GM12874 (cell line): Measurements from ENCODE around the gene AMZ2.
A peak's percentile ranks its signal among the peaks of the same experiment; 100 is the strongest.

ENCODE experiments used
- TF ChIP-seq, protein P1 (sequence below): IDR thresholded peaks from 2 replicates; pipeline ENCODE4 v1.5.1; 2011; ENCODE audit warnings: low read depth, mild to moderate bottlenecking, control low read depth, low read length, moderate library complexity; ENCODE audit not compliant: insufficient read depth

Gene AMZ2

DNA sequence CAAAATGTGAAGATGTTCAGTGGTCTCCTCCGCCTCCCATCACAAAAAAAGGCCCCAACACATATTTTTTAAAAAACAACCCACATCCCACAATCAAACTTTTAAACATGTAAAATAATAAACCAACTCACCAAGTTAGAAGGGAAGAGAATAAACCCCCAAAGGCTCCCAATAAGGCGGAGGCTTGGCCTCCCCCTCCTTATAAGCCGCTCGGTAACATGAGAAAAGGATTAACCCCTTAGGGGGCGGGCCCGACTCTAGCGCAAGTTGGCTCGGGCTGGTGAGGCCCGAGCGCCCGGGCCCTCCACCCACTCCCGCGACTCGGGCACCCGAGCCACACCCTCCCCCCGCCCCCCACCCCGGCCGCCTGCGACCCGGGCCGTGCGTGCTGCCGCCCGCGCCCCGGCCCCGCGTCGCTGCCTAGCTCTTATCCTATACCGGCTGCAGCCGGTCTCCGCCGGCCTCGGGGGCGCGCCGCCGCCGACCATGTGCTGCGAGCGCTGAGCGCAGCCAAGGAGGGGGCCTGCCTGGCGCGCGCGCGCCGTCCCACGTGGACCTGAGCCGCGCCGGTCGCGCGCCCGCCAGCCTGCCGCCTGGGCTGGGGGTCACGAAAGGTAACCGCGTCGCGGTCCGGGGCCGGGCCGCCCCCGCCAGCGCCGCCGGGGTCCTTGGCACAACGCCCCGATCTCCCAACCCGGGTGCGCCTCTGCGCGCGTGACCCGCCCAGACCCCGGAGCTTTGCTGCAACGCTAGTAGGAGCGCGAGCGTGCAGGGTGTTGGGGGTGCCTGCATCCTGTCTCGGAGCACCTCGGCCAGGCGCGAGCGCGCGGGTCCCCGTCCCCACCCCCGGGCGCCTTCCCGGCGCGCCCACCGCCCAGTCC lies 43.4 kb downstream of the AMZ2 start, which contains the start of the genes ARSG and SLC16A6:
Gene ARSG (plus strand): TSS at position 541 of the 881 bp plus-strand sequence. CDS start 15,999 bp downstream, outside the sequence.
Gene SLC16A6 (minus strand): TSS at position 173 of the 881 bp plus-strand sequence. CDS start 12,807 bp downstream, outside the sequence.
- TF ChIP-seq, protein P1, sequence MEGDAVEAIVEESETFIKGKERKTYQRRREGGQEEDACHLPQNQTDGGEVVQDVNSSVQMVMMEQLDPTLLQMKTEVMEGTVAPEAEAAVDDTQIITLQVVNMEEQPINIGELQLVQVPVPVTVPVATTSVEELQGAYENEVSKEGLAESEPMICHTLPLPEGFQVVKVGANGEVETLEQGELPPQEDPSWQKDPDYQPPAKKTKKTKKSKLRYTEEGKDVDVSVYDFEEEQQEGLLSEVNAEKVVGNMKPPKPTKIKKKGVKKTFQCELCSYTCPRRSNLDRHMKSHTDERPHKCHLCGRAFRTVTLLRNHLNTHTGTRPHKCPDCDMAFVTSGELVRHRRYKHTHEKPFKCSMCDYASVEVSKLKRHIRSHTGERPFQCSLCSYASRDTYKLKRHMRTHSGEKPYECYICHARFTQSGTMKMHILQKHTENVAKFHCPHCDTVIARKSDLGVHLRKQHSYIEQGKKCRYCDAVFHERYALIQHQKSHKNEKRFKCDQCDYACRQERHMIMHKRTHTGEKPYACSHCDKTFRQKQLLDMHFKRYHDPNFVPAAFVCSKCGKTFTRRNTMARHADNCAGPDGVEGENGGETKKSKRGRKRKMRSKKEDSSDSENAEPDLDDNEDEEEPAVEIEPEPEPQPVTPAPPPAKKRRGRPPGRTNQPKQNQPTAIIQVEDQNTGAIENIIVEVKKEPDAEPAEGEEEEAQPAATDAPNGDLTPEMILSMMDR, result no peak

DNA sequence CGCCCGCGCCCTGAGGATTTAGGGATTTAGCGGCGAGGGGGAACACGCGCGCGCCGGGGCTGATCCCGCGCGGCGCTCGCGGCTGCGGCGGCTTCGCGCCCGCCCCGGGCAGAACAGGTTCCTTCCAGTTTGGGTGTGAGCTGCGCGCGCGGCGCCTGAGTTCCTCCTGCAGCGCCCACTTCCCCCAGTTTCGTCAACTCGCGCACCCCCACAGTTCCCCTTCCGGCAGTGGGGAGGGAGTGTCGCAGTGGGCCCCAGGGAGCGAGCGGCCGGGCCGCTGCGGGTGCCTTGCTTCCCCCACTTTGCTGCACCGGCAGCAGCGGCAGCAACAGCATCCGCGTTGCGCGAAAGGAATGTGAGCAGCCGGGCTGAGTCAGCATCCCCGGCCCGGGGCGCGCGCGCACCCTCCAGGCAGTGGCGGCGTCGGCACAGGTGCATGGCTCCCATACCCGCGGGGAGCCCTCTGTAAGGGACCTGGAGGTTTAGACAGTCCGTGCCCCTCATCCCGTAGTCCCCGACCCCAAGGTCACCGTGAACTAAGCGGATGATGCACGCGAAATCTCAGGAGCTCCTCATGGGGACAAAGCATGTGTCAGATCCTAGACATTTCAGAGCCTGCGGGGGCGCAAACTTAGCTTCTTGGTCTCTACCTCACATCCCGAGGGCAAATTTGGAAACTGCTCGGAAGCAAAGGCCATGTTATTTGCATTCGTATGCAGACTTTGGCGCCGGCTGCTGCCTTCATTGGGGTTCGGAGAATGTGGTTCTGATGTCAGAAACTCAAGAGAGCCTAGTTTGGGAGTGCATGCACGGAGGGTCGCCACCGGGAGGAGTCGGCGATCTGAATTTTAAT lies 44.2 kb downstream of the AMZ2 start:
- TF ChIP-seq, protein P1, result no peak

DNA sequence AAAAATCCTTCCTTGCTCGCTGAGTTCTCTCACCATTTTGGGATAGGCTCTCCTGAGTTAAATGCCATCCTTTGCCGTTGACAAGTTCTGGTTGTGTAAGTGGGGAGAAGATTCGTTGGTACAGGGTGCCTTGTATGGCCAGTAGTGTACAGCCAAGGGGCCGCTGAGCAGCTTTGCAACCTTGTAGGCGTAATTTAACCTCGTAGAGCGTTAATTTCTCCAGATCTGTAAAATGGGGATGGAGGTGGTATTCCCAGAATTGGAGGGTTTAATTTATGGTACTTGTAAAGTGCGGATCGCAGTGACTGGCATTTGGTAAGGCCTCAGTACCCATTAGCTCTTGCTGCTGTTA lies 44.8 kb downstream of the AMZ2 start:
- TF ChIP-seq, protein P1, result 0 out of 2 replicates have a peak, but pooled peaks have one; percentile 1

DNA sequence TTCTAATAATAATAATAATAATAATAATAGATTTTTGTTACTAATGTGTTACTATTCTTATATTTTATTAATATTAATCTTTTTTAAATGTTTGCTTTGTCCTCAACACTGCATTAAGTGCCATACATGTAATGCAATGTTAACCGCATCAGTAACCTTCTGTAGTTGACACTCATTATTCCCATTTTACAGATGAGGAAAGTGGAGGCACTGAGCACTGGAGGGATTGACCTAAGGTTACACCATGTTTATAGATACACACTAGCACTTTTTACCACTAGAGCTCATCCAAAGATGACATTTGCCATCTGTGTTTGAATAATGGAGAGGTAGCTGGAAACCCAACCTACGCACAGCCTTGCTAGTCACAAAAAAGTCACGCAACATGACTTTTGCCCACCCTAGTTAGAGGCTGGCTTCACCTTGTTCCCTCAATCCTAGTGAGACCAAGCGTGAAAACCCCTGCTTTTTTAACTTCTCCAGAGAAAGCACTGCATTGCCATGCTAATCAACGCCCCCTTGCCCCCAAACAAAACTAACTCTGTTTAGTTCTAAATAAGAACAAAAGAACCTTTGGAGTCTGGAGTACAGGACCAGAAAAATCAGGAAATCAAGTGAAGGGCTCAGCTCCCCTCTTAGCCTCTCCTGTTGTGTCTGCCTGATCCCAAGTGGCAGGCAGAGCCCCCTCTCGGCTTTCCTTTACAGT lies 45.8 kb downstream of the AMZ2 start:
- TF ChIP-seq, protein P1, result no peak

DNA sequence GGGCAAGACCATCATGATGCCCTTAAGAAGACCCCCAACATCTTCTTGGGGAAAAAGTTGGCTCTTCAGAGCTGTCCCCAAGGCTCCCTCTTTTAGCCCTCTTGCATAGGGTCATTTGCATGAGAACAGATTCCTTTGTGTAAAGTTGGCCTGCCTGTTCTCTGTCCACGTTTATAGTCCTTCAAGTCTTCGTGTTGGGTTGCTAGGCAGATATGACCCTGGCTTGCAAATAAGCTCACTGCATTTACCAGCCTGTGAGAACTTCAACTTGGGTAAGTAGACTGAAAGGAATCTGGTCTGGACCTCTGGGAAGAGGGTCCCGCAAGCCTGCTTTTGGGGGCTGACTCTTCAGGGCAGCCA lies 46.3 kb downstream of the AMZ2 start:
- TF ChIP-seq, protein P1, result no peak

DNA sequence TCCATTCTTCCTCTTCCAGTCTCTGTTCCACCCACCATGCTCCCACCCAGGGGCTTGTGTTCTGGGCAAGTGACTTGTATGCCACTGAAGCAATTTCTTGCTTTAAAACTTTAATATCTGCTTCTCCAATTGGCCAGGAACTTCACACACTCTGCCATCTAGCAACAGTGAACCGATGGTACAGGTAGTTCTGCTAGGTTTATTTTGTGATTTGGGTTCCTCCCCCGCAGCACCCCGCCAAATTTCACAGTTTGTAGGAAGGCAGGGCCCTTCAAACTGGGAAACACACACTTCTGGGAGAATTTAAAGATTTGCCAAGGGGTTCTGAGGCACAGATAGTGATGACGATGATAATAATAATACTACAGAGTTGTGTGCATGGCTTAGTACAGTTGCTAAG lies 46.8 kb downstream of the AMZ2 start:
- TF ChIP-seq, protein P1, result no peak

DNA sequence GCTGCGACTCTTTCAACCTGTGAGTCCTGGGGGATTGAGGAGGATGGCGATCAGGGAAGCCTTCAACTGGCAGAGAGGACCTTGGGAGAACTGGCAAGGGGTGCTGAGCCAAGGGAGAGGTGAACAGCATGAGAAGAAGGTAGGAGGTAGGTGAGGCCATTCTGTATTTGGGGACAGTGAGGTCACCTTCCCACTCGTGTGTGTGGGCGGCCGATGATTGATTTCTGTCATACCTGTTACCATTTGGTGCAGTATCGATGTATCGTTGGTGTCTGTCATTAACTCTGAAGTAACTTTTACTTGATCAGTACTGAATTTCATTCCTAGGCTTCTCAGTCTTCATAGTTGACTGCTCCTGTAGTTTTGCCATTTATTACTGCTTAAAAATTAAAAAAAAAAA lies 47.2 kb downstream of the AMZ2 start:
- TF ChIP-seq, protein P1, result no peak
